ENCODE measurements around the gene CD83. TPM values are rescaled to one million over a fixed set of nuclear protein-coding genes. Genes with fewer than 3 reads are reported as not detected.
"Not testable (repeated sequence)": the region's sequence is repeated elsewhere in the genome, so short reads cannot be mapped to it uniquely, and the experiment has no call there.

CD83 gene
- 1 to 10 TPM; 1.2 to 1.5 TPM for polyA plus RNA-seq

- WGBS, 2 donors = 1% methylated on average over 75 to 106 of the region's 106 CpGs
- Histone ChIP-seq H3K27ac (ENCODE audit: low read depth in 2 of 2, low read length in 1 of 2) (peak within 1 kb of the TSS in 1 of 2 donors; percentile 54), H3K36me3 (ENCODE audit: control insufficient read depth in 2 of 2, insufficient read depth in 2 of 2, low read length in 1 of 2) (no peaks in the 10 kb centered on the region)
Observed at GRCh38 chr6:14117158-14118090, at the start of gene CD83. TSS of gene CD83 (plus strand) at chr6:14117772. CDS start at chr6:14117812, 40 bp downstream.

GRCh38 chr6:14068133-14068532 lies 49.4 kb upstream of the CD83 start:
- H3K27ac ChIP-seq (ENCODE audit: low read depth in 2 of 2, low read length in 1 of 2) = peak overlapping the region in 1 of 2 donors; percentile 51
- no peaks in the 10 kb centered on the region for H3K27me3 ChIP-seq (ENCODE audit: control insufficient read depth in 1 of 2, insufficient read depth in 2 of 2, low read length in 2 of 2)
- no peaks in the 10 kb centered on the region for H3K4me1 ChIP-seq (ENCODE audit: control insufficient read depth in 2 of 2, insufficient read depth in 2 of 2, low read length in 1 of 2)
- H3K4me3 ChIP-seq (ENCODE audit: low read depth in 1 of 2, low read length in 2 of 2) = no peak overlapping the region
- H3K36me3 ChIP-seq (ENCODE audit: control insufficient read depth in 2 of 2, insufficient read depth in 2 of 2, low read length in 1 of 2) = no peaks in the 10 kb centered on the region
- H3K9me3 ChIP-seq (ENCODE audit: control insufficient read depth in 2 of 2, insufficient read depth in 1 of 2, low read depth in 1 of 2, low read length in 1 of 2) = no peaks in the 10 kb centered on the region
- 55 to 57% methylated on average over 5 of the region's 5 CpGs for WGBS, 2 donors

More at GRCh38 chr6:14117158-14118090, at the start of gene CD83:
- H3K4me3 ChIP-seq (ENCODE audit: low read depth in 1 of 2, low read length in 2 of 2) = peak within 1 kb of the TSS; percentile 58 to 66
- H3K27me3 ChIP-seq (ENCODE audit: control insufficient read depth in 1 of 2, insufficient read depth in 2 of 2, low read length in 2 of 2) = no peaks in the 10 kb centered on the region
- H3K4me1 ChIP-seq (ENCODE audit: control insufficient read depth in 2 of 2, insufficient read depth in 2 of 2, low read length in 1 of 2) = peaks cover 2 to 5% of the 10 kb centered on the region in 2 donors
- H3K9me3 ChIP-seq (ENCODE audit: control insufficient read depth in 2 of 2, insufficient read depth in 1 of 2, low read depth in 1 of 2, low read length in 1 of 2) = no peaks in the 10 kb centered on the region

- Histone ChIP-seq H3K27me3 (ENCODE audit: control insufficient read depth in 1 of 2, insufficient read depth in 2 of 2, low read length in 2 of 2) (no peaks in the 10 kb centered on the region), H3K9me3 (ENCODE audit: control insufficient read depth in 2 of 2, insufficient read depth in 1 of 2, low read depth in 1 of 2, low read length in 1 of 2) (no peaks in the 10 kb centered on the region), H3K4me1 (ENCODE audit: control insufficient read depth in 2 of 2, insufficient read depth in 2 of 2, low read length in 1 of 2) (no peaks in the 10 kb centered on the region), H3K4me3 (ENCODE audit: low read depth in 1 of 2, low read length in 2 of 2) (no peak overlapping the region), H3K27ac (ENCODE audit: low read depth in 2 of 2, low read length in 1 of 2) (peak overlapping the region in 1 of 2 donors; percentile 65), H3K36me3 (ENCODE audit: control insufficient read depth in 2 of 2, insufficient read depth in 2 of 2, low read length in 1 of 2) (no peaks in the 10 kb centered on the region)
- 79 to 92% methylated on average over 14 to 19 of the region's 19 CpGs for WGBS, 2 donors
Observed at GRCh38 chr6:14068623-14069022, 48.9 kb upstream of the CD83 start.

GRCh38 chr6:14070457-14070856 lies 47.1 kb upstream of the CD83 start:
- no peak overlapping the region for H3K27ac ChIP-seq (ENCODE audit: low read depth in 2 of 2, low read length in 1 of 2)
- no peaks in the 10 kb centered on the region for H3K27me3 ChIP-seq (ENCODE audit: control insufficient read depth in 1 of 2, insufficient read depth in 2 of 2, low read length in 2 of 2)
- H3K9me3 ChIP-seq (ENCODE audit: control insufficient read depth in 2 of 2, insufficient read depth in 1 of 2, low read depth in 1 of 2, low read length in 1 of 2) = no peaks in the 10 kb centered on the region
- no peaks in the 10 kb centered on the region for H3K4me1 ChIP-seq (ENCODE audit: control insufficient read depth in 2 of 2, insufficient read depth in 2 of 2, low read length in 1 of 2)
- no peaks in the 10 kb centered on the region for H3K36me3 ChIP-seq (ENCODE audit: control insufficient read depth in 2 of 2, insufficient read depth in 2 of 2, low read length in 1 of 2)
- 94% methylated on average over 4 of the region's 4 CpGs for WGBS, 2 donors
- H3K4me3 ChIP-seq (ENCODE audit: low read depth in 1 of 2, low read length in 2 of 2) = no peak overlapping the region

- no peaks in the 10 kb centered on the region for H3K27me3 ChIP-seq (ENCODE audit: control insufficient read depth in 1 of 2, insufficient read depth in 2 of 2, low read length in 2 of 2)
- H3K4me3 ChIP-seq (ENCODE audit: low read depth in 1 of 2, low read length in 2 of 2) = no peak overlapping the region
- no peak overlapping the region for H3K27ac ChIP-seq (ENCODE audit: low read depth in 2 of 2, low read length in 1 of 2)
- no peaks in the 10 kb centered on the region for H3K4me1 ChIP-seq (ENCODE audit: control insufficient read depth in 2 of 2, insufficient read depth in 2 of 2, low read length in 1 of 2)
- no peaks in the 10 kb centered on the region for H3K36me3 ChIP-seq (ENCODE audit: control insufficient read depth in 2 of 2, insufficient read depth in 2 of 2, low read length in 1 of 2)
- 66 to 68% methylated on average over 5 of the region's 5 CpGs for WGBS, 2 donors
- H3K9me3 ChIP-seq (ENCODE audit: control insufficient read depth in 2 of 2, insufficient read depth in 1 of 2, low read depth in 1 of 2, low read length in 1 of 2) = no peaks in the 10 kb centered on the region
Observed at GRCh38 chr6:14072084-14072483, 45.5 kb upstream of the CD83 start.

- not testable (repeated sequence) for H3K27me3 ChIP-seq (ENCODE audit: control insufficient read depth in 1 of 2, insufficient read depth in 2 of 2, low read length in 2 of 2); H3K4me3 ChIP-seq (ENCODE audit: low read depth in 1 of 2, low read length in 2 of 2); H3K9me3 ChIP-seq (ENCODE audit: control insufficient read depth in 2 of 2, insufficient read depth in 1 of 2, low read depth in 1 of 2, low read length in 1 of 2); H3K4me1 ChIP-seq (ENCODE audit: control insufficient read depth in 2 of 2, insufficient read depth in 2 of 2, low read length in 1 of 2); H3K27ac ChIP-seq (ENCODE audit: low read depth in 2 of 2, low read length in 1 of 2); H3K36me3 ChIP-seq (ENCODE audit: control insufficient read depth in 2 of 2, insufficient read depth in 2 of 2, low read length in 1 of 2)
- WGBS, 2 donors = 94 to 96% methylated on average over 7 of the region's 7 CpGs
Observed at GRCh38 chr6:14073561-14074354, 43.8 kb upstream of the CD83 start.

GRCh38 chr6:14074476-14075094 lies 43.0 kb upstream of the CD83 start:
- WGBS, 2 donors = 42 to 43% methylated on average over 3 of the region's 3 CpGs
- Histone ChIP-seq H3K4me1 (ENCODE audit: control insufficient read depth in 2 of 2, insufficient read depth in 2 of 2, low read length in 1 of 2) (no peaks in the 10 kb centered on the region), H3K27ac (ENCODE audit: low read depth in 2 of 2, low read length in 1 of 2) (peak overlapping the region in 1 of 2 donors; percentile 40), H3K36me3 (ENCODE audit: control insufficient read depth in 2 of 2, insufficient read depth in 2 of 2, low read length in 1 of 2) (no peaks in the 10 kb centered on the region), H3K27me3 (ENCODE audit: control insufficient read depth in 1 of 2, insufficient read depth in 2 of 2, low read length in 2 of 2) (no peaks in the 10 kb centered on the region), H3K4me3 (ENCODE audit: low read depth in 1 of 2, low read length in 2 of 2) (peak overlapping the region in 1 of 2 donors; percentile 33), H3K9me3 (ENCODE audit: control insufficient read depth in 2 of 2, insufficient read depth in 1 of 2, low read depth in 1 of 2, low read length in 1 of 2) (no peaks in the 10 kb centered on the region)

- no peaks in the 10 kb centered on the region for H3K9me3 ChIP-seq (ENCODE audit: control insufficient read depth in 2 of 2, insufficient read depth in 1 of 2, low read depth in 1 of 2, low read length in 1 of 2)
- H3K4me1 ChIP-seq (ENCODE audit: control insufficient read depth in 2 of 2, insufficient read depth in 2 of 2, low read length in 1 of 2) = no peaks in the 10 kb centered on the region
- no peaks in the 10 kb centered on the region for H3K27me3 ChIP-seq (ENCODE audit: control insufficient read depth in 1 of 2, insufficient read depth in 2 of 2, low read length in 2 of 2)
- peak overlapping the region; percentile 40 to 57 for H3K27ac ChIP-seq (ENCODE audit: low read depth in 2 of 2, low read length in 1 of 2)
- H3K36me3 ChIP-seq (ENCODE audit: control insufficient read depth in 2 of 2, insufficient read depth in 2 of 2, low read length in 1 of 2) = no peaks in the 10 kb centered on the region
- 1 to 2% methylated on average over 7 of the region's 7 CpGs for WGBS, 2 donors
- peak overlapping the region; percentile 24 to 33 for H3K4me3 ChIP-seq (ENCODE audit: low read depth in 1 of 2, low read length in 2 of 2)
Observed at GRCh38 chr6:14075095-14075503, 42.5 kb upstream of the CD83 start.

- no peaks in the 10 kb centered on the region for H3K9me3 ChIP-seq (ENCODE audit: control insufficient read depth in 2 of 2, insufficient read depth in 1 of 2, low read depth in 1 of 2, low read length in 1 of 2)
- 86 to 87% methylated on average over 4 of the region's 4 CpGs for WGBS, 2 donors
- no peaks in the 10 kb centered on the region for H3K36me3 ChIP-seq (ENCODE audit: control insufficient read depth in 2 of 2, insufficient read depth in 2 of 2, low read length in 1 of 2)
Observed at GRCh38 chr6:14077193-14077867, 40.2 kb upstream of the CD83 start.

More at GRCh38 chr6:14077193-14077867, 40.2 kb upstream of the CD83 start:
- no peak overlapping the region for H3K27ac ChIP-seq (ENCODE audit: low read depth in 2 of 2, low read length in 1 of 2)
- no peaks in the 10 kb centered on the region for H3K27me3 ChIP-seq (ENCODE audit: control insufficient read depth in 1 of 2, insufficient read depth in 2 of 2, low read length in 2 of 2)
- H3K4me1 ChIP-seq (ENCODE audit: control insufficient read depth in 2 of 2, insufficient read depth in 2 of 2, low read length in 1 of 2) = no peaks in the 10 kb centered on the region
- no peak overlapping the region for H3K4me3 ChIP-seq (ENCODE audit: low read depth in 1 of 2, low read length in 2 of 2)
